Brain microvascular endothelial cell (primary cell): ENCODE results near the gene SQOR.

Experiments used
- DNase-seq: peaks from one replicate; pipeline ENCODE4 v3.0.0-alpha.2; 2020
- H3K27ac ChIP-seq: fragments of 250-450 bp; sonication (Bioruptor Pico); 2 replicates; pipeline ENCODE4 v1.5.1; 2020; ENCODE audit warnings: mild to moderate bottlenecking, moderate library complexity
- H3K27me3 ChIP-seq: fragments of 250-450 bp; sonication (Bioruptor Pico); replicated peaks from 2 replicates; pipeline ENCODE4 v1.5.1; 2020; ENCODE audit warnings: mild to moderate bottlenecking
- H3K36me3 ChIP-seq: fragments of 250-450 bp; sonication (Bioruptor Pico); replicated peaks from 2 replicates; pipeline ENCODE4 v1.5.1; 2020; ENCODE audit warnings: mild to moderate bottlenecking
- H3K4me3 ChIP-seq: 2 replicates; pipeline ENCODE4 v1.5.1; 2011; ENCODE audit warnings: low read depth, mild to moderate bottlenecking, control low read depth, low read length, moderate library complexity
- in situ Hi-C: cut with HindIII; loops from 2 replicates; pipeline ENCODE4 v1.10.0; 2017; ENCODE audit warnings: low sequenced_read_pairs, low pct_ligation_motif_present
- TF ChIP-seq, protein P1 (sequence below): IDR thresholded peaks from 2 replicates; pipeline ENCODE4 v1.5.1; 2011; ENCODE audit warnings: low read depth, mild to moderate bottlenecking, moderate library complexity, low read length, control low read depth, inconsistent platforms; ENCODE audit errors: missing control alignments

SQOR gene

DNA sequence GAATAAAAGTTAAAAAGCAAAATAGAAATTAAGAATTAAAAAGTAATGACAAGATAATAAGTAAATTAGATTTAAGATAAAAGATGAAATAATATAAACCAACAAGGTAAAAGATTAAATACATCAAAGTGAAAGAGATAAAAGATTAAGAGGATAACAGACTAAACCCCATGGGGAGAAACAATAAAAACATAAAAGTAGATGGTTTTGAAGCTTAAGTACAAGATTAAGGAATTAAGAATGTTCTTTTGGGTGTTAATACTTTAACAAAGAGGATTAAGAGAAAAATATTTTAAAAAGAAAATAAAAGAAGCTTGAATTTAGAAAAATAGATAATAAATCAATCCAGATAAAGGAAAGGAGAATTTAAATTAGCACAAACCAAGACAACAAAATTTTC lies 85.4 kb downstream of the SQOR start:
- TF ChIP-seq, protein P1, sequence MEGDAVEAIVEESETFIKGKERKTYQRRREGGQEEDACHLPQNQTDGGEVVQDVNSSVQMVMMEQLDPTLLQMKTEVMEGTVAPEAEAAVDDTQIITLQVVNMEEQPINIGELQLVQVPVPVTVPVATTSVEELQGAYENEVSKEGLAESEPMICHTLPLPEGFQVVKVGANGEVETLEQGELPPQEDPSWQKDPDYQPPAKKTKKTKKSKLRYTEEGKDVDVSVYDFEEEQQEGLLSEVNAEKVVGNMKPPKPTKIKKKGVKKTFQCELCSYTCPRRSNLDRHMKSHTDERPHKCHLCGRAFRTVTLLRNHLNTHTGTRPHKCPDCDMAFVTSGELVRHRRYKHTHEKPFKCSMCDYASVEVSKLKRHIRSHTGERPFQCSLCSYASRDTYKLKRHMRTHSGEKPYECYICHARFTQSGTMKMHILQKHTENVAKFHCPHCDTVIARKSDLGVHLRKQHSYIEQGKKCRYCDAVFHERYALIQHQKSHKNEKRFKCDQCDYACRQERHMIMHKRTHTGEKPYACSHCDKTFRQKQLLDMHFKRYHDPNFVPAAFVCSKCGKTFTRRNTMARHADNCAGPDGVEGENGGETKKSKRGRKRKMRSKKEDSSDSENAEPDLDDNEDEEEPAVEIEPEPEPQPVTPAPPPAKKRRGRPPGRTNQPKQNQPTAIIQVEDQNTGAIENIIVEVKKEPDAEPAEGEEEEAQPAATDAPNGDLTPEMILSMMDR: no peak
- H3K27me3 ChIP-seq: no peaks in the 10 kb centered on the region
- no peak overlapping the region for H3K4me3 ChIP-seq
- in situ Hi-C loops: no loop called here
- no peak overlapping the region for H3K27ac ChIP-seq
- DNase-seq: no peak
- no peaks in the 10 kb centered on the region for H3K36me3 ChIP-seq

DNA sequence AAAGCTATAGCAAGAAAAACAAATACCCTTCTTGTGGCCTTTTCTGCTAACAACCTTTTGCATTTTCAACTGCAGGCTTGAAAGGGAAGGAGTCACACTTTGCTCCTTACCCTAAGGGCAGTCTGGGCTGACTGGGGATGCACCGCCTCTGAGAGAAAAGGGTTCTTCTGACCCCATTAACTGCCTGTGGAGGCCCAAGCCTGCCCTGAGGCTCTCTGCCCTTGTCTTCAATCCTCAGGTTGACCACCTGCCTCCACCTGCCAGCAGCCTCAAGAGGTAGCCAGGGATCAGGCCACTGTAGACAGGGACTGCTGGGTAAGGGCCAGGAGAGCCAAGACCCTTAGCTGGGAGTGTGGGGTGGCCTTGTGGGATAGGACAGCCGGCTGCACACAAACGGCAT lies 93.8 kb downstream of the SQOR start:
- TF ChIP-seq, protein P1: no peak
- no peaks in the 10 kb centered on the region for H3K36me3 ChIP-seq
- in situ Hi-C loops: no loop called here
- no peaks in the 10 kb centered on the region for H3K27me3 ChIP-seq
- no peak for DNase-seq
- H3K4me3 ChIP-seq: no peak overlapping the region
- no peak overlapping the region for H3K27ac ChIP-seq

DNA sequence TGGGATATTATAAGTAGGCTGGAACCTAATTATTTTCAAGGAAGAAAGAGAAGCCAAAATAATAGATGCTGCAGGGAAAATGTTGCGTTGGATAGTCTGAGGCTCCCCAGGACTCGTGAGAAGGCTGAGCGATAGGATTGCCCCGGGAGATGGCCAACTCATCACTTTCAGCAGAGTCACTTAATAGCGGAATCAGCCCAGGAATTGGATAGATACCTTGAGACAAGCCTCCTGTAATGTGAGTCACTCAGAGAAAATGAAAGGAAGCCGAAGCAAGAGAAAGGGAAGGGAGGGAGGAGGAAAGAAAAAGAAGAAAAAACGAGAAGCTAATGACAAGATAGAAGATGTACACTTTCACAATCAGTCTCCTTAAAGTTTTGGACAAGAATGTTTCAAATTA lies 94.3 kb downstream of the SQOR start:
- Histone ChIP-seq H3K4me3 (no peak overlapping the region), H3K27me3 (no peaks in the 10 kb centered on the region), H3K27ac (no peak overlapping the region), H3K36me3 (no peaks in the 10 kb centered on the region)
- TF ChIP-seq, protein P1: no peak
- in situ Hi-C loops: no loop called here
- DNase-seq: no peak

DNA sequence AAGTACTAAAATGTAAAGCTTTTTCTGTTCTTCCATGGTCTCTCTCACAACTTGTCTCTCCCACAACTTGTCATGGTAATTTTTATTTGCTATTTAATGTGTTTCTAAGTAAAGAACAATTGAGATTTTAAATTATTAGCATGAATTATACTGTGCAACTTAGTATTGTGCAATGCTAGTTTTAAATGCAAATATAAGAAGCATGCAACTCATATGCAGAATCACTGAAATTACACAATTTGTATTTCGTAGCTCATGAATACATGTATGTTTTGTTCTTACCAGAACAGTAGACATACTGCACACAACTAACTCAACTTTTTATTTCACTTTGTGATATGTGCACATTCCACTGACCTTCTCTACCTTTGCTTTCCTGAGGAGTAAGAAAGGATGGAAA lies 96.5 kb downstream of the SQOR start:
- no peak overlapping the region for H3K27ac ChIP-seq
- in situ Hi-C loops: no loop called here
- no peak for DNase-seq
- H3K27me3 ChIP-seq: no peaks in the 10 kb centered on the region
- TF ChIP-seq, protein P1: no peak
- H3K36me3 ChIP-seq: no peaks in the 10 kb centered on the region
- no peak overlapping the region for H3K4me3 ChIP-seq

DNA sequence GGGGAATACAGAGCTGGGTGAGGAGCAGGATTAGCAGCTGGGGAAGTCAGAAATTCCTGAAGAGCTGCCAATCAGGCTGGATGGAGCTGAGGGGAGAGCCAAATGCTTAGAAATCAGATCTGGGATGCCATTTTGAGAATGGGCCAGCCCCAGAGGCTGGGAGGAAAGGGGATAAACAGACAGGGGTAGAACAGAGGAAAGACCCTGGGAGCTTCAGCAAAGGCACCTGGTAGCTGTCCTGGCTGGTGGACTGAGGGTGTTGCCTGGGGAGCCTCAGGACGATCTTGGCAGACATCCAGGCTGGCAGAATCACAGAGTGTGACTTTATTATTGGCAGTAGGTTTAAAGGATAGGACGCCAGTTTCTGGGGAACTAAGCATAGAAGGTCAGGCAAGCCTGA lies 97.8 kb downstream of the SQOR start:
- no peaks in the 10 kb centered on the region for H3K36me3 ChIP-seq
- in situ Hi-C loops: no loop called here
- H3K4me3 ChIP-seq: no peak overlapping the region
- no peaks in the 10 kb centered on the region for H3K27me3 ChIP-seq
- no peak for DNase-seq
- H3K27ac ChIP-seq: no peak overlapping the region
- TF ChIP-seq, protein P1: no peak

DNA sequence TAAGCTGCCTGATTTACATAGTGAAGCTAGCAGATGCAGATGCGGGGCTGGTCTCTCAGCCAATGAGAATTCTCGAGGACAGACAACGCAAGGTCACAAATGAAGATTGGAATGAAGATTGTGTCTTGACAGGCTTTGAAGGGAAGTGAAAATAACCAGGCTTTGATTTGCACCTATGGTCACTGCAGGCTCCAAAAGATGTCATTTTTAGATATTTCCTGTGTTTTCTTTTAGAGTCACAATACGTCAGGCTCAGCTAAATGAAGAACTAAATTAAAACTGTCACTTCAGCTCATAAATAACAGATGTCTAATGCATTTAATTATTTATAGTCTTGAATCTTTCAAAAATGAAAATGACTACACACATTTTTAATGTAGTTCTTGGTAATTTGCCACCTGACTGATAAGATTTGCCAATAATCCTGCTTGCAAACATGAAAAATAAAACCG lies 99.5 kb downstream of the SQOR start:
- in situ Hi-C loops: no loop called here
- H3K4me3 ChIP-seq: no peak overlapping the region
- no peaks in the 10 kb centered on the region for H3K27me3 ChIP-seq
- no peak for DNase-seq
- TF ChIP-seq, protein P1: no peak
- no peaks in the 10 kb centered on the region for H3K36me3 ChIP-seq
- H3K27ac ChIP-seq: no peak overlapping the region
